GM23338 (cell line): Measurements from ENCODE around the gene MIDN. TPM values are rescaled to one million over a fixed set of nuclear protein-coding genes. Genes with fewer than 3 reads are reported as not detected.

Experiments
- ATAC-seq: fragments of 200-7000 bp; cut with Tn5 transposase; 3 replicates; pipeline ENCODE4 v1.9.1; 2020
- DNase-seq: peaks from one replicate; pipeline ENCODE4 v3.0.0-alpha.2; 2015; ENCODE audit warnings: low spot score
- H2AFZ ChIP-seq: fragments of 200-600 bp; sonication (generic); 2 replicates; pipeline ENCODE4 v1.8.0; 2016; ENCODE audit warnings: antibody characterized with exemption, mild to moderate bottlenecking, moderate library complexity
- H3F3A ChIP-seq: fragments of 200-600 bp; sonication (generic); replicated peaks from 2 replicates; pipeline ENCODE4 v1.8.0; 2017; ENCODE audit warnings: antibody characterized with exemption, mixed run types, low read depth
- H3K27ac ChIP-seq: fragments of 200-600 bp; sonication (generic); 2 replicates; pipeline ENCODE4 v1.6.1; 2016; ENCODE audit warnings: low read depth
- H3K27me3 ChIP-seq: fragments of 200-600 bp; sonication (generic); 2 replicates; pipeline ENCODE4 v1.8.0; 2016; ENCODE audit warnings: mild to moderate bottlenecking, mixed run types, moderate library complexity; ENCODE audit not compliant: insufficient read depth
- H3K36me3 ChIP-seq: fragments of 200-600 bp; sonication (generic); 2 replicates; pipeline ENCODE4 v1.8.0; 2016; ENCODE audit warnings: mild to moderate bottlenecking; ENCODE audit not compliant: insufficient read depth
- H3K4me1 ChIP-seq: fragments of 200-600 bp; sonication (generic); 2 replicates; pipeline ENCODE4 v1.8.0; 2016; ENCODE audit warnings: mild to moderate bottlenecking, moderate library complexity; ENCODE audit not compliant: insufficient read depth
- H3K4me2 ChIP-seq: fragments of 200-600 bp; sonication (generic); 2 replicates; pipeline ENCODE4 v1.7.1; 2017; ENCODE audit warnings: mixed run types
- H3K4me3 ChIP-seq: fragments of 200-600 bp; sonication (generic); 2 replicates; pipeline ENCODE4 v1.6.1; 2016; ENCODE audit warnings: mixed run types
- H3K79me2 ChIP-seq: fragments of 200-600 bp; sonication (generic); replicated peaks from 2 replicates; pipeline ENCODE4 v1.8.0; 2017; ENCODE audit warnings: mild to moderate bottlenecking; ENCODE audit not compliant: insufficient read depth
- H3K9me2 ChIP-seq: fragments of 200-600 bp; sonication (generic); 2 replicates; pipeline ENCODE4 v1.8.0; 2017; ENCODE audit not compliant: insufficient read depth
- H4K20me1 ChIP-seq: fragments of 200-600 bp; sonication (generic); replicated peaks from 2 replicates; pipeline ENCODE4 v1.8.0; 2017; ENCODE audit warnings: mild to moderate bottlenecking; ENCODE audit not compliant: insufficient read depth
- H3K27ac Mint-ChIP-seq: 2 replicates; pipeline ENCODE4 v1.8.0; 2020; ENCODE audit warnings: inconsistent platforms, mild to moderate bottlenecking, moderate library complexity, mixed read lengths
- H3K27me3 Mint-ChIP-seq: 3 replicates; pipeline ENCODE4 v1.8.0; 2022; ENCODE audit warnings: low read depth, mild to moderate bottlenecking, moderate library complexity, mixed read lengths, inconsistent platforms; ENCODE audit not compliant: insufficient read depth, poor library complexity
- H3K36me3 Mint-ChIP-seq: 3 replicates; pipeline ENCODE4 v1.8.0; 2021; ENCODE audit warnings: low read depth, mild to moderate bottlenecking, inconsistent platforms, moderate library complexity, mixed read lengths
- H3K4me1 Mint-ChIP-seq: 3 replicates; pipeline ENCODE4 v1.8.0; 2020; ENCODE audit warnings: mild to moderate bottlenecking, inconsistent platforms, mixed read lengths
- H3K4me3 Mint-ChIP-seq: 3 replicates; pipeline ENCODE4 v1.8.0; 2021; ENCODE audit warnings: moderate library complexity, mild to moderate bottlenecking, inconsistent platforms, mixed read lengths
- H3K9me3 Mint-ChIP-seq: 3 replicates; pipeline ENCODE4 v1.8.0; 2020; ENCODE audit warnings: moderate library complexity, mild to moderate bottlenecking, inconsistent platforms, mixed read lengths
- CREB1 ChIP-seq: fragments of 250-450 bp; sonication (Bioruptor Pico); IDR thresholded peaks from 2 replicates; pipeline ENCODE4 v1.5.0; 2020; ENCODE audit warnings: low read depth, mild to moderate bottlenecking, moderate library complexity
- CTCF ChIP-seq, 2 experiments: fragments of 200-600 bp in 1 of 2; sonication (generic) in 1 of 2; conservative IDR thresholded peaks; 2 replicates each; pipeline versions ENCODE4 v1.5.1 to v1.6.1; 2016 to 2017; ENCODE audit warnings: antibody characterized with exemption in 2 of 2, low read depth in 2 of 2, mild to moderate bottlenecking in 2 of 2, moderate library complexity in 1 of 2
- ETS1 ChIP-seq: IDR thresholded peaks from 2 replicates; pipeline ENCODE4 v1.6.1; 2016; ENCODE audit warnings: antibody characterized with exemption
- EZH2 ChIP-seq: fragments of 200-600 bp; sonication (generic); IDR thresholded peaks from one replicate; pipeline ENCODE4 v1.8.0; 2017; ENCODE audit warnings: antibody characterized with exemption, mild to moderate bottlenecking, low read depth; ENCODE audit not compliant: unreplicated experiment
- EZH2phosphoT487 ChIP-seq: fragments of 200-600 bp; sonication (generic); IDR thresholded peaks from one replicate; pipeline ENCODE4 v1.8.1; 2018; ENCODE audit warnings: antibody characterized with exemption; ENCODE audit not compliant: unreplicated experiment
- JUNB ChIP-seq: IDR thresholded peaks from one replicate; pipeline ENCODE4 v1.6.1; 2016; ENCODE audit warnings: antibody characterized with exemption; ENCODE audit not compliant: unreplicated experiment
- NANOG ChIP-seq: IDR thresholded peaks from 2 replicates; pipeline ENCODE4 v1.6.1; 2016; ENCODE audit warnings: antibody characterized with exemption, borderline replicate concordance
- POLR2AphosphoS5 ChIP-seq: IDR thresholded peaks from 2 replicates; pipeline ENCODE4 v1.6.1; 2016; ENCODE audit warnings: antibody characterized with exemption, low read depth
- REST ChIP-seq: IDR thresholded peaks from one replicate; pipeline ENCODE4 v1.6.1; 2018; ENCODE audit warnings: antibody characterized with exemption; ENCODE audit not compliant: unreplicated experiment
- STAT1 ChIP-seq: IDR thresholded peaks from one replicate; pipeline ENCODE4 v1.6.1; 2016; ENCODE audit warnings: antibody characterized with exemption; ENCODE audit not compliant: unreplicated experiment
- ZNF114 ChIP-seq: fragments of 250-450 bp; sonication (Bioruptor Pico); IDR thresholded peaks from 2 replicates; pipeline ENCODE4 v1.5.0; 2020; ENCODE audit warnings: mild to moderate bottlenecking, moderate library complexity
- ZNF331 ChIP-seq: fragments of 250-450 bp; sonication (Bioruptor Pico); IDR thresholded peaks from 2 replicates; pipeline ENCODE4 v1.5.0; 2020; ENCODE audit warnings: low read depth, mild to moderate bottlenecking, moderate library complexity
- ZNF462 ChIP-seq: fragments of 250-450 bp; sonication (Bioruptor Pico); IDR thresholded peaks from 2 replicates; pipeline ENCODE4 v1.5.0; 2020; ENCODE audit warnings: mild to moderate bottlenecking, moderate library complexity
- polyA plus RNA-seq: library from polyadenylated mRNA; unstranded; fragments of >200 nt; fragmentation: Nextera tagmentation; extraction: Ambion mirVana; gene quantifications from 2 replicates; pipeline ENCODE4 v1.2.1, GENCODE V29; 2016
- total RNA-seq: library from RNA; depleted of rRNA; stranded (reverse); fragments of >200 nt; shearing (Covaris generic); gene quantifications from 2 replicates; pipeline ENCODE4 v1.2.3, GENCODE V29; 2014

MIDN gene
- total and polyA plus RNA-seq, 2 experiments from 2014 or later: 28.6 to 113 TPM

- H3K27me3 Mint-ChIP-seq: peaks cover 26% of the 10 kb centered on the region
- peak overlapping the region; percentile 84 for H3K27ac ChIP-seq
- H3K4me1 Mint-ChIP-seq: peaks cover 24% of the 10 kb centered on the region
Observed at GRCh38 chr19:1252821-1253513, 4.6 kb downstream of the MIDN start.

More at GRCh38 chr19:1252821-1253513, 4.6 kb downstream of the MIDN start:
- Mint-ChIP-seq H3K27ac (no peak overlapping the region), H3K4me3 (no peak overlapping the region), H3K36me3 (peaks cover 64% of the 10 kb centered on the region), H3K9me3 (no peaks in the 10 kb centered on the region; the same call in 1 of the 3 replicates)
- Histone ChIP-seq H3K9me2 (no peaks in the 10 kb centered on the region), H3K4me1 (peaks cover 8% of the 10 kb centered on the region; the same call in 1 of the 2 replicates), H3K4me2 (peak overlapping the region; percentile 91; the same call in 1 of the 2 replicates), H3K36me3 (peaks cover 19% of the 10 kb centered on the region), H4K20me1 (peaks cover 30% of the 10 kb centered on the region), H3K27me3 (no peaks in the 10 kb centered on the region), H3K4me3 (no peak overlapping the region), H3K79me2 (peaks cover 48% of the 10 kb centered on the region), H3F3A (peaks cover 39% of the 10 kb centered on the region), H2AFZ (no peak overlapping the region)
- ATAC-seq (no peak), DNase-seq (no peak)
- TF ChIP-seq EZH2phosphoT487: no peak
- TF ChIP-seq ZNF462 (CRISPR knock-in tag): no peak
- TF ChIP-seq JUNB: no peak
- no peak for TF ChIP-seq ZNF331 (CRISPR knock-in tag)
- TF ChIP-seq CTCF (conservative IDR thresholded peaks at IDR 0.05; ENCODE audit: low read depth in 2 of 2): no peak
- no peak for TF ChIP-seq ETS1
- no peak for TF ChIP-seq CREB1
- no peak for TF ChIP-seq NANOG
- no peak for TF ChIP-seq REST
- no peak for TF ChIP-seq POLR2AphosphoS5
- no peak for TF ChIP-seq EZH2
- TF ChIP-seq STAT1: no peak
- no peak for TF ChIP-seq ZNF114 (CRISPR knock-in tag)
